RKO (cell line): Measurements from ENCODE around the gene NPAS2.

Source experiments
- DNase-seq: peaks from one replicate; pipeline ENCODE4 v3.0.0-alpha.2; 2016; ENCODE audit warnings: low spot score

NPAS2 gene

DNA sequence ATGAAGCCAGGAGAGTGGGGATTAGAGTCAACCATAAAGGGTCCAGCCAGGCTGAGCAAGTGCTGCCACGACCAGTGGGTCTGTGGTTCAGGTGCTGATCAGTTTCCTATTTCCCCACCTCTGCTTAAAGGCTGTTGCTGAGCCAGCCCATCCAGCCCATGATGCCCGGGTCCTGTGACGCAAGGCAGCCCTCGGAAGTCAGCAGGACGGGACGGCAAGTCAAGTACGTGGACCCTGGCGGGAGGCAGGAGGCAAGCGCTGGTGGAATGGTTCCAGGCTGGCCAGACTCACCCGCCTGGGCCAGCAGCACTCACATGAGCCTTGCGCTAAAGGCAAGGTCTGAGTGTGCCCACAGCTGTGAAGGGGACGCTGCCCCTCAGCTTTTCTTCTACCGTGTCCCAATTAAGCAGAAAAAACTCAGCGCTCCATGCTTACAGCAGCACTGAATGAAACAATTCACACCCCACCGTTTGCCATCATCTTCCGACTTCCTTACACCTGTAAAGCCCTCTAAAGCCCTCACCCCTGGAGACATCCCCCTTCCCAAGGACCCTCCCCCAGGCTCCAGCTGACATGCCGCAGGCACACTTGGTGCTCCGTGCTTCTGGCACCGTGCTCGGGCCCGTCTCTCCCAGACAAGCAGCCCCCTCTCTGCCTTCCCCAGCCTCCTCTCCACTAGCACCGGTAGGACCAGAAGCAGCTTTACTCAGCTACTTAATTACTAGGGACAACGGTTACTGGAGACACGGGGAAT lies 170.9 kb downstream of the NPAS2 start:
- DNase-seq: no peak

GRCh38 chr2:100991404-100991773 lies 171.4 kb downstream of the NPAS2 start:
- no peak for DNase-seq

- no peak for DNase-seq
These were observed 172.3 kb downstream of the NPAS2 start for GRCh38 chr2:100992262-100992661.

GRCh38 chr2:100993294-100993693 lies 173.4 kb downstream of the NPAS2 start:
- DNase-seq: no peak

- DNase-seq: no peak
These were observed 175.6 kb downstream of the NPAS2 start for GRCh38 chr2:100995309-100996075.

- no peak for DNase-seq
These were observed 177.7 kb downstream of the NPAS2 start for GRCh38 chr2:100997509-100998234.

DNA sequence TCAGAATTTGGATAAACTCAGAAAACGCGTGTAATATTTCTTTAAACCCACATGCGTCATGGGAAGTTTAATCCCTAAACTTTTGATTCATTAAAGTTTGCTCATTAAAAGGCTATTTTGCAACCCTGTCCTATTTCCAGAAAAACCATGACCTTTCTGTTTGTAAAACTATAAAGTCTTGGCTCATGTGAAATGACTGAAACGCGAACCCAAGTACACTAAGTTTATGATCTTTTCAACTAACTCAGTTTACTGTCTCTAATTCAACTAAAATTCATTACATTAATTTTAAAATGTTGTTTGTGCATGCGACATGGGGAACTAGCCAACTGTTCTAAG lies 178.3 kb downstream of the NPAS2 start:
- DNase-seq: no peak

DNA sequence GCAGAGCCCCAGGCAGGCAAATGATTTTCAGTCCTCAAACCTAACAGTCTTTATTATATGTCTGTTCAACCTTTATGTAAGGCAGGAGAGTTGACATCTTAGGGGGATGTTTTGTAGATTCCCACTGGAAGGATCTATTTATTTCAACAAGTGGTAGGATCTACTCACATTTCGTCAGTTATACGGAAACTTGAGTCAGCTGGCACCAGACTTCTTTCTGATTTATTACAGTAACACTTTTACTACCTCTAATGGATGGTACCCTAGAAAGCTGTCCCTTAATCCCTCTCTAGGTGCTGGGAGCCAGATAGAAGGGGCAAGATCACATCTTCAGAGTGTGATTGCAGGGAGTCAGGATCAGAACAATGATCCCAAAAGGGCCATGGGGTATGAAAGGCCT lies 180.1 kb downstream of the NPAS2 start:
- no peak for DNase-seq

DNA sequence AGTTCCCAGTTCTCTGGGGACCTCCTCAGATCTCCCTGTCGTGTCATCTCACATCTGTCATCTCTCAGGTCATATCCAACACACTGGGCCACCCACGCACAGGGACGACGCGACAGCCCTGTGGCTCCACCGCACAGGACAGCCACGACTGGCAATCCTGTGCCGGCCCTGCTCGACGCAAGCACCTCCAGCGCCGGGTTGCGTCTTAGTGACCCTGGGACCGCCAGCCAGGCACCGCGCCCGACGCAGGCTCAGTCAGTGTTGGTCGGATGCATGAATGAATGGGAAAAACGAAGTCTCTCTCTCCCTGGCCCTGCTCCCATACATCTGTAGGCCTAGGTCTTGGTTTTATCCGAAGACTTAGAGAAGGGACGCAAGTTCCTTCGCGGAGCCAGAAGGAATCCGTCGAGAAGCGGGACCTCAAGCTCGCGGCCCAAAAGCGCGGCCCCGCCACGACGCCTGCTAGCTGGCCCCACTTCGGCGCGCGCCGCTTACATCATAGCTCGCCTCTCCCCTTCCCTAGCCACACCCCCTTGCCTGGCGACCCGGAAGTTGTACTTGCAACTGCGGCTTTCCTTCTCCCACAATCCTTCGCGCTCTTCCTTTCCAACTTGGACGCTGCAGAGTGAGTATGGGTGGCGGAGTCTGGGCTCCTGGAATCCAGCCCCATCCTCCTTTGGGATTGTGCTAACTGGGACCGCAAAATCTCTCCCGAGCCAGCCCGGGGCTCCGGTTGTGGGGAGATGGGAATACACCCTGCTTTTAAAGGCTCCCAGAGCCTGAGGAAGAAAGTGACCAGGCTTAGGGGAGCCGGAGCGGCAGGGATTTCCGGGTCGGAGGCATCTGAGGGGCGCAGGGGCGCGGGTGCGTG lies 182.0 kb downstream of the NPAS2 start, which contains the start of gene RPL31:
RPL31 (plus strand) TSS at position 599 of the 871 bp plus-strand sequence. CDS start 413 bp downstream, outside the sequence.
- peak; percentile 98 for DNase-seq

- peak; percentile 37 for DNase-seq
These were observed 182.8 kb downstream of the NPAS2 start for GRCh38 chr2:101002562-101003277.

- DNase-seq: no peak
These were observed 183.4 kb downstream of the NPAS2 start for GRCh38 chr2:101003278-101003775.

GRCh38 chr2:101004620-101005325 lies 184.8 kb downstream of the NPAS2 start:
- no peak for DNase-seq

DNA sequence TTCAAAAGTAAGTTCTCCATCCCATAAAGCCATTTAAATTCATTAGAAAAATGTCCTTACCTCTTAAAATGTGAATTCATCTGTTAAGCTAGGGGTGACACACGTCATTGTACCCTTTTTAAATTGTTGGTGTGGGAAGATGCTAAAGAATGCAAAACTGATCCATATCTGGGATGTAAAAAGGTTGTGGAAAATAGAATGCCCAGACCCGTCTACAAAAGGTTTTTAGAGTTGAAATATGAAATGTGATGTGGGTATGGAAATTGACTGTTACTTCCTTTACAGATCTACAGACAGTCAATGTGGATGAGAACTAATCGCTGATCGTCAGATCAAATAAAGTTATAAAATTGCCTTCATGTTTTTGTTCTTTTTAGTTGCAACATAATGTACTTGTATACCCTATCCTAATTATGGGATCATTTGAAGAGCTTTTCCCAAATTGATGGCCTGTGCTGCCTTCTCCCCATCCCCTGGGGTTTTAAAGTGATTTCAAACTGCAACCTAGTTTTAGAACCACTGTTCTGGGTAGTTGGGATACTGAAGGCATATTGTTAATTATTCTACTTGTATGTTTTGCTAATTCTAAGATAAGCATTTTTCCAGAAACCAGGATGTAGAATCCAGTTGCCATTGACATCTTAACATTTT lies 186.3 kb downstream of the NPAS2 start:
- no peak for DNase-seq

DNA sequence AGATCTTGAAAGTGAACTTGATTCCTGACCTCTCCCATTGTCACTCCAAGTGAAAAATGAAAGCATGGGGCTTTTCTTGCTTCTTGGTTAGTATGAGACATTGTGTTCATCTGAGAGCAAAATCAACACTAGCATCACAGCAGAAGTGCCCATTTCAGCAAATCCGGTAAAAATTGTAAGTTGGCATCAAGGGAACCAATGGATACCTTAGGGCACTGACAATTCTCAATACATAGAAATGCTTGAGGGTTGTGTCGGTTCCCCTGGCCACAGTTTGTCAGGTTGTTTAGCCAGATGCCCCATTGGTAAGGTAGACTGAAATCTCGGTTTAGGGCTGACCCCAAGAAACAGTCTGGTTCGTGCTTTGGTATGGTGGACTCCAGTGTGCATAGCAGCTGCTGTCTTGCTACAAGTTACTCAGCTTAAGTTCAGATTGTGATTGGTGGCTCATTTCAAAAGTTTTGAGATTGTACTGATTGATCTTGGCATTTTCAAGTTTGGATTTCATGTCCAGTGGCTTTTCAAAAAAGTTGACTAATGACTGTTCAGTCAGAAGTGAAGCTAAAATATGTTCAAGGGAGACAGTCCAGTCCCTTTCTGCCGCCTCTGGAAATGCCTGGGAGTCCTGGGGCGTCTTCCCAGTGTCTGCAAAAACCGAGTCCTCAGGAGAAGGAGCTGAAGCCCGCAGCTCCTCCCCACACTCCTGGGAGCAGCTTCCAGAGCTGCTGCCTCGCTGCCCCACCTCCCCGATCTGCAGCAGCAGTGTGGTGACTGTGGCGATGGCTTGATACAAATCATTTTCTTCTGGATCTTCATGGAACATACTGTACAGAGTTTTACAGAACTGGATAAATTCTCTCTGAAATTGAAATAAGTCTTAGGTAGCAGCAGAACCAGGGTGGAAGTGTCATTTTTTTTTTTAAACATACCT lies 187.7 kb downstream of the NPAS2 start:
- no peak for DNase-seq

DNA sequence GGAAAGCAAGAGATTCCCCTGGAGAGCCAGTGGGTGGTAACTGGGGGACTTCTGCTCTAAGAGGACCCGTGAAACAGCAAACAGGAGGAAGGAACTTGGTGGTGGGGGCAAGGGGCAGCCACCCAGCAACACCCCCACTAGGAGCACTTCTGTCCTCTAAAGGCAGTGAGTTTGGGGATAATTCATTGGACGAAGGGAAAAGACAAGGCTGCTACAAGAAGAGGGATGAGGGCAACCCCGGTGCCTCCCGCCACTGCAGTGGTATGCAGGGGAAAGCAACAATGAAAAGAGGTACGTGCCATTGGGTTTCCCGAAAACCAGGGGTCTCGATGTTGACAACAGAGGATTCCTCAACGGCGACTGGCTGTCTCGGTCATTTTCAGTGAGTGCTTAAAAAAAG lies 191.2 kb downstream of the NPAS2 start:
- no peak for DNase-seq

DNA sequence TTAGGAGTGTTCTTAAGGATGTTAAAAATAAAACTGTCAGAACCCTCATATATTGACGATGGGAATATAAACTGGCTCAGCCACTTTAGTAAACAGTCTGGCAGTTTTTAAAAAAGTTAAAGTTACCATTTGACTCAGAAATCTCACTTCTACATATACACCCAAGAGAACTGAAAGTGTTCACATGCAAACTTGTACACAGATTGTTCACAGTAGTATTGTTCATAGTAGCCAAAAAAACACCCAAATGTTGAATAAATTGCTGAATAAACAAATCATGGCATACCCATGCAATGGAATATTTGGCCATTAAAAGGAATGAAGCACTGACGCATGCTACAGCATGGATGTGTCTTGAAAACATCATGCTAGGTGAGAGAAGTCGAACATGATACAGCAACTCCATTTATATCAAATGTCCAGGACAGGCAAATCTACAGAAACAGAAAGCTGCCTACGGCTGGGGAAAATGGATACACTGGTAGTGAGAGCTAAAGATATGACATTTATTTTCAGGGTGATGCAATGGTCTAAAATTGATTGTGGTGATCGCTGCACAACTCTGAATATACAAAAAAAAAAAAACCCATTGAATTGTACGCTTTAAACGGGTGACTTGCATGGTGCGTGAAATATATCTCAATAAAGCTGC lies 192.2 kb downstream of the NPAS2 start:
- no peak for DNase-seq

GRCh38 chr2:101012706-101013181 lies 192.8 kb downstream of the NPAS2 start:
- DNase-seq: peak; percentile 47

DNA sequence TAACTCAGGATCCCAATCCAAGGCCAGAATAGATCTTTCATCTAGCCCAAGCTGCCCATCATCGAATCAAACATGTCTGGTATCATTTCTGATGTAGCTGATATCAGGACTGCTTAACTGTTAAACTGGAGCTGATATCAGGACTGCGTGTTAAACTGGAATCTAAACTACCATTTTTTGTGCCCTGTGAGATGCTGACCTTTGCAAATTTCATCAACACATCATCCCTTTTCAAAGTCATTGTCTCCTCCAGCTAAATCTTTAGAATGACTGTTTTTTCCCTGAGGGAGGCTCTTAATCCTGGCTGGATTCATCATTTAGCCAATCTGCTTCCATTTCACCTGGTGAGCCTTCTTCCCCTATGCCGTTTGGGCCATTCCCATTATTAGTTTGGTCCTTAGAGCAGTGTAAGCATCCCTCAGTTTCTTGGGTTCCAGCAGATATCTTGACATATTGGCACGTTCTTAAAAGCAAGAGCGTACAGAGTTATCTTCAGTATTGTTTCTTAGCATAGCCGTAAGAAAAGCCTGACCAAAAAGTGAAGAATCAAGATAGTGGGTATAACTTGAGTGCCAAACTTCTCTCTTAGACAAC lies 194.4 kb downstream of the NPAS2 start:
- DNase-seq: no peak
